Mononuclear cell (primary cell): Measurements from ENCODE around the gene EFS. TPM values are rescaled to one million over a fixed set of nuclear protein-coding genes. Genes with fewer than 3 reads are reported as not detected.

Experiments
- H3K27me3 ChIP-seq: 2 replicates; pipeline ENCODE4 v1.6.0; 2011; ENCODE audit warnings: low read length, control low read depth; ENCODE audit not compliant: insufficient read depth
- H3K4me1 ChIP-seq: 2 replicates; pipeline ENCODE4 v1.5.1; 2011; ENCODE audit warnings: mild to moderate bottlenecking, low read length, control low read depth; ENCODE audit not compliant: insufficient read depth
- H3K4me3 ChIP-seq: 2 replicates; pipeline ENCODE4 v1.5.1; 2011; ENCODE audit warnings: mild to moderate bottlenecking, low read length, moderate library complexity
- H3K9me3 ChIP-seq: 2 replicates; pipeline ENCODE4 v1.5.1; 2011; ENCODE audit warnings: low read depth, mild to moderate bottlenecking, control low read depth, low read length
- total RNA-seq: library from RNA; depleted of rRNA; stranded (reverse); fragments of >200 nt; gene quantifications from one replicate; pipeline ENCODE4 v1.2.3, GENCODE V29; 2012

The EFS gene
- total RNA-seq, 1 donor: not detected

- Histone ChIP-seq H3K4me1 (peaks cover 33% of the 10 kb centered on the region), H3K27me3 (no peaks in the 10 kb centered on the region)
These were observed 42.1 kb downstream of the EFS start for GRCh38 chr14:23322568-23323517.

GRCh38 chr14:23321572-23322547 is 43.1 kb downstream of the EFS start:
- Histone ChIP-seq H3K9me3 (no peaks in the 10 kb centered on the region), H3K27me3 (no peaks in the 10 kb centered on the region), H3K4me3 (peak overlapping the region; percentile 72), H3K4me1 (peaks cover 33% of the 10 kb centered on the region)

More at GRCh38 chr14:23322568-23323517, 42.1 kb downstream of the EFS start:
- Histone ChIP-seq H3K4me3 (peak overlapping the region; percentile 72), H3K9me3 (no peaks in the 10 kb centered on the region)

DNA sequence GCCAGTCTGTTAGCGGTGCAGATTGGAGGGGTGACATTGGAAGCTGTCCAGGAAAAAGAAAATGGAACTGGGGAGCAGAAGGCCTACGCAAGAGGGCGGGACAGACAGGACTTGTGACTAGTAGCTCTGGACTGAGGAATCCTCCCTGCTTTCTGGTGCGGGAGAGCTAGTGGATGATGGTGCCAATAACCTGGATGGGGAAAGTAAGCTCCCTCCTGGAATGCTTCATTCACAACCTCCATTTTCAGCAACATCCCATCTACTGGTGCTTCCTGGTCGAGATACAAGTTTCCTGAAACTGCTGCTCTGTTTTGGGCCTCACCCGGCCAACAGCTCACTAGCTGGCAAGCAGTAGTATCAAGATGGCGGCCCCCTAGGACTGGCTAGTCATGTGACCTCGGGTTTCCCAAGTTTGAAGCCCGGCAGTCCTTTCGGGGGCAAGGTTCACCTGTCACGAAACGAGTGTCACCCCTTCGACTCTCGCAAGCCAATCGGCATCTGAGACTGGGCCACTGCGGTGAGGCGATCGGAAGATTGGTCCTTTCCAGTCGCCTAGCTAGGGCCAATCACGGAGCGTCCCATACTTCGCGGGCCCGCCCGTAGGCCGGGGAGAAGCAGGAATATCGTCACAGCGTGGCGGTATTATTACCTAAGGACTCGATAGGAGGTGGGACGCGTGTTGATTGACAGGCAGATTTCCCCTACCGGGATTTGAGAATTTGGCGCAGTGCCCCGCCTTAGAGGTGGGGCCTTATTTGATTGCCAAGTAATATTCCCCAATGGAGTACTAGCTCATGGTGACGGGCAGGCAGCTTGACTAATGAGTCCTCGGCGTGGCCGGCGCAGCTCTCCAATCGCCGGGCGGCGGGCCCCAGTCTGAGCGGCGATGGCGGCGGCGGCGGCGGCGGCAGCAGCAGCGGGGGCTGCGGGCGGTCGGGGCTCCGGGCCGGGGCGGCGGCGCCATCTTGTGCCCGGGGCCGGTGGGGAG is 44.1 kb downstream of the EFS start, which contains the start of gene PABPN1:
Gene PABPN1 (plus strand): TSS at position 874 of the 988 bp plus-strand sequence. CDS start 13 bp downstream, at position 887.
- Histone ChIP-seq H3K4me3 (peak within 1 kb of the TSS; percentile 72), H3K4me1 (peaks cover 33% of the 10 kb centered on the region)

GRCh38 chr14:23319746-23320583 is 45.0 kb downstream of the EFS start:
- Histone ChIP-seq H3K9me3 (no peaks in the 10 kb centered on the region), H3K4me3 (peak overlapping the region; percentile 39), H3K27me3 (no peaks in the 10 kb centered on the region), H3K4me1 (peaks cover 33% of the 10 kb centered on the region)

More for the DNA sequence above, 44.1 kb downstream of the EFS start, which contains the start of gene PABPN1:
- Histone ChIP-seq H3K9me3 (no peaks in the 10 kb centered on the region), H3K27me3 (no peaks in the 10 kb centered on the region)

DNA sequence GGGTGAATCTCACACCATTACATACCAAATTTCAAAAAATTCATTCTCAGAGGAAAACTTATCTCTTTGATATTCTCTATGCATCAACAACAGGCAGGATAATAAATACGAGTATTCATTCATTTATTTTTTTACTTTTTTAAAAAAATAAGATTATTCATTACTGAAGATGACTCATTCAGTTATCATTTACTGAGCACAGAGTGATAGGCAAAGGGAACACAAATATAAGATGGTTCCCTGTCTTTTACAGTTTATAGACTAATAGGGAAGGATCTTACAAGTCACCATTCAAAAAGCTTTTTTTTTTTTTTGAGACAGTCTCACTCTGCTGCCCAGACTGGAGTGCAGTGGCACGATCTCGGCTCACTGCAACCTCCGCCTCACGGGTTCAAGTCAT is 48.7 kb downstream of the EFS start:
- no peaks in the 10 kb centered on the region for H3K9me3 ChIP-seq
- no peak overlapping the region for H3K4me3 ChIP-seq
- H3K27me3 ChIP-seq: no peaks in the 10 kb centered on the region
- peaks cover 9% of the 10 kb centered on the region for H3K4me1 ChIP-seq

DNA sequence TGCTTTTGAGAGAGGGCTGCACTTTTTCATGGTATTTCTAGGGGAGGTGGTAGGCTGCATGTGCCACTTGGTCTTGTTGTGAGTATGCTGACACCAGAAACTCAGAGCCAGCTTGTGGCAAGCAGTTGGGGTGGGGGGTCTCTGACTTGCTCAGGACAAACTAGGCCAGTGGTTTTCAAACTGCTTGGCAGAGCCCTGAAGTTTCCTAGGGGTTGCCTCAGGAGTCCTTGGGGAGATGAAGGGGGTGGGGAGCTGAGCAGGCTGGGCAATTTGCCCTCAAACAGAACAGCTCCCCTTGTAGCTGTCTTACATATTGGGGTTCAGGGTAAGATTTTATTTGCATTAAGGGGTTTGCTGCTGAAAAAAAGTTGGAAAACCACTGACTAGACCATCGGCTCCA is 54.4 kb downstream of the EFS start:
- Histone ChIP-seq H3K4me1 (peaks cover 22% of the 10 kb centered on the region), H3K9me3 (no peaks in the 10 kb centered on the region), H3K27me3 (peaks cover 3% of the 10 kb centered on the region), H3K4me3 (no peak overlapping the region)

GRCh38 chr14:23308721-23309445 is 56.1 kb downstream of the EFS start:
- H3K27me3 ChIP-seq: peaks cover 3% of the 10 kb centered on the region
- H3K4me3 ChIP-seq: no peak overlapping the region

GRCh38 chr14:23307687-23308644 is 57.0 kb downstream of the EFS start:
- H3K4me1 ChIP-seq: peaks cover 27% of the 10 kb centered on the region
- H3K27me3 ChIP-seq: peaks cover 3% of the 10 kb centered on the region
- no peaks in the 10 kb centered on the region for H3K9me3 ChIP-seq
- H3K4me3 ChIP-seq: no peak overlapping the region

More at GRCh38 chr14:23308721-23309445, 56.1 kb downstream of the EFS start:
- Histone ChIP-seq H3K9me3 (no peaks in the 10 kb centered on the region), H3K4me1 (peaks cover 24% of the 10 kb centered on the region)

GRCh38 chr14:23307146-23307530 is 57.8 kb downstream of the EFS start:
- peaks cover 33% of the 10 kb centered on the region for H3K4me1 ChIP-seq
- no peaks in the 10 kb centered on the region for H3K9me3 ChIP-seq
- H3K4me3 ChIP-seq: peak overlapping the region; percentile 47
- H3K27me3 ChIP-seq: peaks cover 3% of the 10 kb centered on the region

- Histone ChIP-seq H3K4me1 (peaks cover 33% of the 10 kb centered on the region), H3K9me3 (no peaks in the 10 kb centered on the region), H3K4me3 (peak within 1 kb of the TSS; percentile 47), H3K27me3 (peaks cover 3% of the 10 kb centered on the region)
These were observed 58.4 kb downstream of the EFS start, which contains the start of gene BCL2L2 for GRCh38 chr14:23306412-23307145. BCL2L2 (plus strand) TSS chr14:23306833; CDS start chr14:23307768, 935 bp downstream.
